NCI-H69 (cell line): ENCODE results near the gene AMPH.
"Not testable (repeated sequence)": the region's sequence is repeated elsewhere in the genome, so short reads cannot be mapped to it uniquely, and the experiment has no call there.

Experiments
- DNase-seq: peaks from one replicate; lab custom pipeline; 2025; lab: John Stamatoyannopoulos, UW

The AMPH gene

GRCh38 chr7:38628630-38629385 lies 2.4 kb downstream of the AMPH start:
- DNase-seq: peak; percentile 45

GRCh38 chr7:38625866-38626265 lies 5.3 kb downstream of the AMPH start:
- no peak for DNase-seq

GRCh38 chr7:38615665-38616064 lies 15.5 kb downstream of the AMPH start:
- peak; percentile 75 for DNase-seq

- DNase-seq: no peak
Observed at GRCh38 chr7:38607466-38607865, 23.7 kb downstream of the AMPH start.

GRCh38 chr7:38600741-38601140 lies 30.4 kb downstream of the AMPH start:
- DNase-seq: peak; percentile 49

GRCh38 chr7:38594949-38595348 lies 36.2 kb downstream of the AMPH start:
- peak; percentile 84 for DNase-seq

GRCh38 chr7:38592737-38593288 lies 38.4 kb downstream of the AMPH start:
- DNase-seq: no peak

GRCh38 chr7:38585572-38586354 lies 45.4 kb downstream of the AMPH start:
- DNase-seq: no peak

GRCh38 chr7:38584443-38585210 lies 46.5 kb downstream of the AMPH start:
- no peak for DNase-seq

GRCh38 chr7:38580485-38580884 lies 50.7 kb downstream of the AMPH start:
- no peak for DNase-seq

- DNase-seq: peak; percentile 83
Observed at GRCh38 chr7:38574086-38574485, 57.1 kb downstream of the AMPH start.

- DNase-seq: not testable (repeated sequence)
Observed at GRCh38 chr7:38571620-38572019, 59.6 kb downstream of the AMPH start.

- DNase-seq: no peak
Observed at GRCh38 chr7:38568497-38568896, 62.7 kb downstream of the AMPH start.

- peak; percentile 56 for DNase-seq
Observed at GRCh38 chr7:38565289-38565688, 65.9 kb downstream of the AMPH start.

GRCh38 chr7:38563741-38564140 lies 67.4 kb downstream of the AMPH start:
- DNase-seq: no peak

GRCh38 chr7:38561166-38561565 lies 70.0 kb downstream of the AMPH start:
- DNase-seq: no peak

- DNase-seq: peak; percentile 80
Observed at GRCh38 chr7:38558761-38559345, 72.3 kb downstream of the AMPH start.

- peak; percentile 14 for DNase-seq
Observed at GRCh38 chr7:38554586-38554985, 76.6 kb downstream of the AMPH start.

- DNase-seq: peak; percentile 22
Observed at GRCh38 chr7:38550836-38551235, 80.3 kb downstream of the AMPH start.

- peak; percentile 43 for DNase-seq
Observed at GRCh38 chr7:38548605-38549004, 82.6 kb downstream of the AMPH start.

GRCh38 chr7:38546763-38547162 lies 84.4 kb downstream of the AMPH start:
- DNase-seq: no peak

GRCh38 chr7:38545977-38546376 lies 85.2 kb downstream of the AMPH start:
- peak; percentile 6 for DNase-seq
